Measurements from ENCODE around the gene TAOK3. TPM values are rescaled to one million over a fixed set of nuclear protein-coding genes. Genes with fewer than 3 reads are reported as not detected.

Gene TAOK3
- total and polyA plus RNA-seq, 4 donors, result 6.7 to 28.6 (median 19.5) TPM

- Histone ChIP-seq H3K9ac (ENCODE audit: low read depth in 1 of 2, low read length in 2 of 2) (no peak overlapping the region), H3K27ac (ENCODE audit: low read depth in 1 of 2, low read length in 2 of 2) (no peak overlapping the region), H3K4me3 (ENCODE audit: low read depth in 1 of 3, low read length in 3 of 3) (no peak overlapping the region), H3K9me3 (ENCODE audit: control insufficient read depth in 4 of 4, low read length in 3 of 4) (no peaks in the 10 kb centered on the region), H3K36me3 (ENCODE audit: control insufficient read depth in 4 of 4, insufficient read depth in 3 of 4, low read depth in 1 of 4, low read length in 3 of 4) (no peaks in the 10 kb centered on the region), H3K4me1 (ENCODE audit: control insufficient read depth in 4 of 4, insufficient read depth in 4 of 4, low read length in 3 of 4) (peaks cover 0 to 4% (median 2%) of the 10 kb centered on the region in 4 donors), H3K27me3 (ENCODE audit: control insufficient read depth in 4 of 4, insufficient read depth in 4 of 4, low read length in 3 of 4) (no peaks in the 10 kb centered on the region)
- DNase-seq (ENCODE audit: low spot score), result no peak
- no peak for TF ChIP-seq FOXA2 (IDR thresholded peaks at IDR 0.05)
- no peak for TF ChIP-seq SP1 (IDR thresholded peaks at IDR 0.05)
- TF ChIP-seq JUND (IDR thresholded peaks at IDR 0.05), result no peak
- TF ChIP-seq NR2F2 (IDR thresholded peaks at IDR 0.05), result no peak
- no peak for TF ChIP-seq EGR1 (IDR thresholded peaks at IDR 0.05; ENCODE audit: low read depth in 2 of 2)
- no peak for TF ChIP-seq CTCF (IDR thresholded peaks at IDR 0.05; ENCODE audit: low read depth, low read length, missing input control)
- no peak for TF ChIP-seq TAF1 (conservative IDR thresholded peaks at IDR 0.05)
- TF ChIP-seq MAX (IDR thresholded peaks at IDR 0.05), result no peak
- TF ChIP-seq FOXA1 (IDR thresholded peaks at IDR 0.05), result no peak
- TF ChIP-seq HNF4G (IDR thresholded peaks at IDR 0.05), result no peak
- TF ChIP-seq ATF3 (IDR thresholded peaks at IDR 0.05), result no peak
- no peak for TF ChIP-seq RXRA (IDR thresholded peaks at IDR 0.05)
- TF ChIP-seq RAD21 (IDR thresholded peaks at IDR 0.05), result no peak
- no peak for TF ChIP-seq GABPA (IDR thresholded peaks at IDR 0.05 in 1 of 2, conservative IDR thresholded peaks at IDR 0.05 in 1 of 2)
- TF ChIP-seq YY1 (IDR thresholded peaks at IDR 0.05), result no peak
- 85% methylated on average over 4 of the region's 4 CpGs for WGBS
Measured at GRCh38 chr12:118304093-118304492, 68.6 kb downstream of the TAOK3 start.

- no peak for TF ChIP-seq FOXA1 (IDR thresholded peaks at IDR 0.05)
- no peak for TF ChIP-seq HNF4G (IDR thresholded peaks at IDR 0.05)
- no peak for TF ChIP-seq SP1 (IDR thresholded peaks at IDR 0.05)
- TF ChIP-seq GABPA (IDR thresholded peaks at IDR 0.05 in 1 of 2, conservative IDR thresholded peaks at IDR 0.05 in 1 of 2), result no peak
- no peak for TF ChIP-seq MAX (IDR thresholded peaks at IDR 0.05)
- TF ChIP-seq RXRA (IDR thresholded peaks at IDR 0.05), result no peak
- TF ChIP-seq NR2F2 (IDR thresholded peaks at IDR 0.05), result no peak
- TF ChIP-seq FOXA2 (IDR thresholded peaks at IDR 0.05), result no peak
- no peak for DNase-seq (ENCODE audit: low spot score)
- Histone ChIP-seq H3K27ac (ENCODE audit: low read depth in 1 of 2, low read length in 2 of 2) (no peak overlapping the region), H3K4me3 (ENCODE audit: low read depth in 1 of 3, low read length in 3 of 3) (no peak overlapping the region), H3K27me3 (ENCODE audit: control insufficient read depth in 4 of 4, insufficient read depth in 4 of 4, low read length in 3 of 4) (no peaks in the 10 kb centered on the region), H3K4me1 (ENCODE audit: control insufficient read depth in 4 of 4, insufficient read depth in 4 of 4, low read length in 3 of 4) (peaks cover 0 to 4% (median 2%) of the 10 kb centered on the region in 4 donors), H3K9me3 (ENCODE audit: control insufficient read depth in 4 of 4, low read length in 3 of 4) (no peaks in the 10 kb centered on the region), H3K36me3 (ENCODE audit: control insufficient read depth in 4 of 4, insufficient read depth in 3 of 4, low read depth in 1 of 4, low read length in 3 of 4) (no peaks in the 10 kb centered on the region), H3K9ac (ENCODE audit: low read depth in 1 of 2, low read length in 2 of 2) (no peak overlapping the region)
Measured at GRCh38 chr12:118302053-118302452, 70.7 kb downstream of the TAOK3 start.

- H3K4me1 ChIP-seq (ENCODE audit: control insufficient read depth in 4 of 4, insufficient read depth in 4 of 4, low read length in 3 of 4), result peaks cover 0 to 4% (median 2%) of the 10 kb centered on the region in 4 donors
- TF ChIP-seq HNF4A (conservative IDR thresholded peaks at IDR 0.05), result no peak
- no peak for TF ChIP-seq CTCF (IDR thresholded peaks at IDR 0.05; ENCODE audit: low read depth, low read length, missing input control)
- TF ChIP-seq FOXA1 (IDR thresholded peaks at IDR 0.05), result no peak
- TF ChIP-seq EGR1 (IDR thresholded peaks at IDR 0.05; ENCODE audit: low read depth in 2 of 2), result no peak
- TF ChIP-seq TAF1 (conservative IDR thresholded peaks at IDR 0.05), result no peak
- TF ChIP-seq GABPA (IDR thresholded peaks at IDR 0.05 in 1 of 2, conservative IDR thresholded peaks at IDR 0.05 in 1 of 2), result no peak
- no peak for TF ChIP-seq ATF3 (IDR thresholded peaks at IDR 0.05)
- TF ChIP-seq SP1 (IDR thresholded peaks at IDR 0.05), result no peak
- no peak for TF ChIP-seq JUND (IDR thresholded peaks at IDR 0.05)
- TF ChIP-seq FOXA2 (IDR thresholded peaks at IDR 0.05), result no peak
- no peak for TF ChIP-seq REST (IDR thresholded peaks at IDR 0.05)
Measured at GRCh38 chr12:118299791-118300460, 72.8 kb downstream of the TAOK3 start.

More at GRCh38 chr12:118299791-118300460, 72.8 kb downstream of the TAOK3 start:
- Histone ChIP-seq H3K9me3 (ENCODE audit: control insufficient read depth in 4 of 4, low read length in 3 of 4) (no peaks in the 10 kb centered on the region), H3K27ac (ENCODE audit: low read depth in 1 of 2, low read length in 2 of 2) (no peak overlapping the region), H3K27me3 (ENCODE audit: control insufficient read depth in 4 of 4, insufficient read depth in 4 of 4, low read length in 3 of 4) (no peaks in the 10 kb centered on the region), H3K4me3 (ENCODE audit: low read depth in 1 of 3, low read length in 3 of 3) (no peak overlapping the region), H3K9ac (ENCODE audit: low read depth in 1 of 2, low read length in 2 of 2) (no peak overlapping the region), H3K36me3 (ENCODE audit: control insufficient read depth in 4 of 4, insufficient read depth in 3 of 4, low read depth in 1 of 4, low read length in 3 of 4) (no peaks in the 10 kb centered on the region)
- no peak for DNase-seq (ENCODE audit: low spot score)
- 78% methylated on average over 5 of the region's 5 CpGs for WGBS
